Measurements from ENCODE around the gene VDAC1. TPM values are rescaled to one million over a fixed set of nuclear protein-coding genes. Genes with fewer than 3 reads are reported as not detected.

VDAC1 gene
- total RNA-seq, 1 donor from 2014 or later = 501 TPM

DNA sequence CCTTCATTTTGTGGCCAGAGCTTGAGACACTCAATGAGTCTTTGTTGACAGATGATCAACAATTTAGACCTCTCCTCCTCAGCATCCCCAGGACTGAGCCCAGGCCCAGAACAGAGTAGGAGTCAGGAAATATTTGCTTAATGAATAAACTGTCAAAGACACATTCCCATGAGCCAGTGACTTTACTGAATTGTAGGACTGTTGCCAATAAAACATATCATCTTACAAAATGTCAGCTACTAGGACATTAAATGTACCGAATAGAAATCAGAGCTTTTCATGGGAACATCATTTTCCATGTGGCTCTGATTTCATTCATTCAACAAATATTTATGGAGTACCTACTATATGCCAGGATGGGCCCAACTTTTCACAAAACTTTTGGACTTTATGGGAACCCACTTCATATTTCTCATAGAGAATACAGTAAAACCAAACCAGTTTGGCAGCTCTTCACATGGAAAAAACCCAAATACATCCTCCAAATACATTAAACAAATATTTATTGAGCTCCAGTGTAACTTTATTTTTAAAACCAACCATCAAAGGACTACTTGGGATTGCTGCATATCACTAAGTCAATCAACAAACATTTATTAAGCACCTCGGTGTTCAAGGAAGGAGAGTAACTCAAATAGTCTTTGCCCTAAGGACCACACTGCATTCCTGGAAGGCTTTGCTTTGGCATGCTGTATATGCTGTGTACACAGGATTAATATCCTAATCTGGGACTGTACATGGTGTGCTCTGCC, 11.4 kb downstream of the VDAC1 start:
- Histone ChIP-seq H3K4me3 (peak overlapping the region; percentile 48), H3K4me1 (peaks cover 82% of the 10 kb centered on the region)
- TF ChIP-seq, protein P1, sequence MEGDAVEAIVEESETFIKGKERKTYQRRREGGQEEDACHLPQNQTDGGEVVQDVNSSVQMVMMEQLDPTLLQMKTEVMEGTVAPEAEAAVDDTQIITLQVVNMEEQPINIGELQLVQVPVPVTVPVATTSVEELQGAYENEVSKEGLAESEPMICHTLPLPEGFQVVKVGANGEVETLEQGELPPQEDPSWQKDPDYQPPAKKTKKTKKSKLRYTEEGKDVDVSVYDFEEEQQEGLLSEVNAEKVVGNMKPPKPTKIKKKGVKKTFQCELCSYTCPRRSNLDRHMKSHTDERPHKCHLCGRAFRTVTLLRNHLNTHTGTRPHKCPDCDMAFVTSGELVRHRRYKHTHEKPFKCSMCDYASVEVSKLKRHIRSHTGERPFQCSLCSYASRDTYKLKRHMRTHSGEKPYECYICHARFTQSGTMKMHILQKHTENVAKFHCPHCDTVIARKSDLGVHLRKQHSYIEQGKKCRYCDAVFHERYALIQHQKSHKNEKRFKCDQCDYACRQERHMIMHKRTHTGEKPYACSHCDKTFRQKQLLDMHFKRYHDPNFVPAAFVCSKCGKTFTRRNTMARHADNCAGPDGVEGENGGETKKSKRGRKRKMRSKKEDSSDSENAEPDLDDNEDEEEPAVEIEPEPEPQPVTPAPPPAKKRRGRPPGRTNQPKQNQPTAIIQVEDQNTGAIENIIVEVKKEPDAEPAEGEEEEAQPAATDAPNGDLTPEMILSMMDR (IDR thresholded peaks at IDR 0.05; ENCODE audit: borderline replicate concordance) = no peak

GRCh38 chr5:133992429-133993155, 12.2 kb downstream of the VDAC1 start:
- peaks cover 74% of the 10 kb centered on the region for H3K4me1 ChIP-seq
- intact Hi-C loops (cut with micrococcal nuclease) = no loop called here
- peak overlapping the region; percentile 48 for H3K4me3 ChIP-seq
- H3K9me3 ChIP-seq (replicated peaks) = no peaks in the 10 kb centered on the region
- no peaks in the 10 kb centered on the region for H3K27me3 ChIP-seq (ENCODE audit: low read depth)
- peaks cover 43% of the 10 kb centered on the region for H3K36me3 ChIP-seq
- TF ChIP-seq, protein P1 (IDR thresholded peaks at IDR 0.05; ENCODE audit: borderline replicate concordance) = no peak
- H3K27ac ChIP-seq (replicated peaks) = peak overlapping the region; percentile 100
- peak; percentile 60 for DNase-seq

More for the DNA sequence above, 11.4 kb downstream of the VDAC1 start:
- no peaks in the 10 kb centered on the region for H3K27me3 ChIP-seq (ENCODE audit: low read depth)
- no peaks in the 10 kb centered on the region for H3K9me3 ChIP-seq (replicated peaks)
- H3K27ac ChIP-seq (replicated peaks) = peak overlapping the region; percentile 100
- intact Hi-C loops (cut with micrococcal nuclease) = no loop called here
- no peak for DNase-seq
- H3K36me3 ChIP-seq = peaks cover 36% of the 10 kb centered on the region

GRCh38 chr5:133991171-133991910, 13.4 kb downstream of the VDAC1 start:
- Histone ChIP-seq H3K4me3 (no peak overlapping the region), H3K27ac (replicated peaks) (peak overlapping the region; percentile 100), H3K4me1 (peaks cover 66% of the 10 kb centered on the region), H3K27me3 (ENCODE audit: low read depth) (no peaks in the 10 kb centered on the region), H3K36me3 (peaks cover 56% of the 10 kb centered on the region), H3K9me3 (replicated peaks) (no peaks in the 10 kb centered on the region)
- DNase-seq = no peak
- TF ChIP-seq, protein P1 (IDR thresholded peaks at IDR 0.05; ENCODE audit: borderline replicate concordance) = no peak
- intact Hi-C loops (cut with micrococcal nuclease) = no loop called here

DNA sequence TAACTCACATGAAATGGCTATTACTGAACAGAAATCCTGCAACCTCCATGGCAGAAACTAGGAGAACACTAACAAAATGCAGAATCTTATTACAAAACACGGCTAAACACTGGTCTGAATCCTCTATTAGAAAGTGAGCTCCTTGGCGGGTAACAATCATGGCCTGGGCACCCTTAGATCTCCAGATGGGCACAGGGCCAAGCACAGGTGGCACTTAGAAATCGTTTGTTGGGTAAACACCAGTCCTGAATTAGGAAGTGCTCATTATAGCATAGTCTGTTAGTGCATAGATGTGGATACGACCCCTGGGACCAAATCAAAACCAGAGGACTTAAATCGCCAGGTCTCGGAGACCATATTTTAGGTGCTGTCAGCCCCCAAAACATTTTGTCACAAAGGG, 14.4 kb downstream of the VDAC1 start:
- Histone ChIP-seq H3K27ac (replicated peaks) (peak overlapping the region; percentile 35), H3K36me3 (peaks cover 65% of the 10 kb centered on the region)

More for the DNA sequence above, 14.4 kb downstream of the VDAC1 start:
- Histone ChIP-seq H3K27me3 (ENCODE audit: low read depth) (no peaks in the 10 kb centered on the region), H3K4me1 (peaks cover 66% of the 10 kb centered on the region), H3K4me3 (no peak overlapping the region), H3K9me3 (replicated peaks) (no peaks in the 10 kb centered on the region)
- DNase-seq = no peak
- TF ChIP-seq, protein P1 (IDR thresholded peaks at IDR 0.05; ENCODE audit: borderline replicate concordance) = no peak
- intact Hi-C loops (cut with micrococcal nuclease) = no loop called here
